NCI-H1105 (cell line): Measurements from ENCODE around the gene TECPR1.

Source experiments
- DNase-seq: peaks from one replicate; lab custom pipeline; 2025; lab: John Stamatoyannopoulos, UW

TECPR1 gene

GRCh38 chr7:98251601-98252424, at the start of gene TECPR1:
Gene TECPR1, minus strand, starts transcription at chr7:98252232. Its CDS starts 6,086 bp downstream, at chr7:98246146.
- DNase-seq = peak; percentile 85

GRCh38 chr7:98300595-98301372, 48.8 kb upstream of the TECPR1 start:
- DNase-seq = no peak

- no peak for DNase-seq
These were observed 45.7 kb upstream of the TECPR1 start for GRCh38 chr7:98297626-98298286.

GRCh38 chr7:98296833-98297232, 44.8 kb upstream of the TECPR1 start:
- DNase-seq = no peak

- DNase-seq = no peak
These were observed 43.6 kb upstream of the TECPR1 start for GRCh38 chr7:98295467-98296192.

GRCh38 chr7:98294798-98295382, 42.9 kb upstream of the TECPR1 start:
- peak; percentile 51 for DNase-seq

- no peak for DNase-seq
These were observed 42.3 kb upstream of the TECPR1 start for GRCh38 chr7:98294326-98294725.

GRCh38 chr7:98293746-98294145, 41.7 kb upstream of the TECPR1 start:
- DNase-seq = no peak

GRCh38 chr7:98293265-98293664, 41.2 kb upstream of the TECPR1 start:
- no peak for DNase-seq

GRCh38 chr7:98291717-98292116, 39.7 kb upstream of the TECPR1 start:
- no peak for DNase-seq

- no peak for DNase-seq
These were observed 37.4 kb upstream of the TECPR1 start for GRCh38 chr7:98289333-98289875.

- no peak for DNase-seq
These were observed 36.2 kb upstream of the TECPR1 start for GRCh38 chr7:98288064-98288823.

GRCh38 chr7:98287486-98287959, 35.5 kb upstream of the TECPR1 start:
- peak; percentile 6 for DNase-seq

GRCh38 chr7:98286701-98287485, 34.9 kb upstream of the TECPR1 start:
- no peak for DNase-seq

GRCh38 chr7:98286093-98286539, 34.1 kb upstream of the TECPR1 start:
- DNase-seq = no peak

- no peak for DNase-seq
These were observed 33.4 kb upstream of the TECPR1 start for GRCh38 chr7:98285157-98286092.

GRCh38 chr7:98284335-98285036, 32.5 kb upstream of the TECPR1 start:
- no peak for DNase-seq

GRCh38 chr7:98283887-98284222, 31.8 kb upstream of the TECPR1 start:
- no peak for DNase-seq
